Measurements from ENCODE around the gene TMEM154. TPM values are rescaled to one million over a fixed set of nuclear protein-coding genes. Genes with fewer than 3 reads are reported as not detected.

TMEM154 gene, protein sequence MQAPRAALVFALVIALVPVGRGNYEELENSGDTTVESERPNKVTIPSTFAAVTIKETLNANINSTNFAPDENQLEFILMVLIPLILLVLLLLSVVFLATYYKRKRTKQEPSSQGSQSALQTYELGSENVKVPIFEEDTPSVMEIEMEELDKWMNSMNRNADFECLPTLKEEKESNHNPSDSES
- 23.3 and 26.4 TPM in 2 replicates for total RNA-seq (2022)
- percentile 75 among the genes with signal in this experiment for Bru-seq, nascent RNA
- percentile 72 among the genes with signal in this experiment for BruChase-seq, experiment 1, labeled RNA remaining after a 6-hour chase
- BruChase-seq, experiment 2, labeled RNA remaining after a 2-hour chase, result percentile 64 among the genes with signal in this experiment
- long read RNA-seq, full-length matches to known transcripts, result 19 of 26 reads
- long read RNA-seq, partial matches to known transcripts, result 0 of 26 reads
- long read RNA-seq, other reads (novel, unspliced or antisense), result 7 of 26 reads

DNA sequence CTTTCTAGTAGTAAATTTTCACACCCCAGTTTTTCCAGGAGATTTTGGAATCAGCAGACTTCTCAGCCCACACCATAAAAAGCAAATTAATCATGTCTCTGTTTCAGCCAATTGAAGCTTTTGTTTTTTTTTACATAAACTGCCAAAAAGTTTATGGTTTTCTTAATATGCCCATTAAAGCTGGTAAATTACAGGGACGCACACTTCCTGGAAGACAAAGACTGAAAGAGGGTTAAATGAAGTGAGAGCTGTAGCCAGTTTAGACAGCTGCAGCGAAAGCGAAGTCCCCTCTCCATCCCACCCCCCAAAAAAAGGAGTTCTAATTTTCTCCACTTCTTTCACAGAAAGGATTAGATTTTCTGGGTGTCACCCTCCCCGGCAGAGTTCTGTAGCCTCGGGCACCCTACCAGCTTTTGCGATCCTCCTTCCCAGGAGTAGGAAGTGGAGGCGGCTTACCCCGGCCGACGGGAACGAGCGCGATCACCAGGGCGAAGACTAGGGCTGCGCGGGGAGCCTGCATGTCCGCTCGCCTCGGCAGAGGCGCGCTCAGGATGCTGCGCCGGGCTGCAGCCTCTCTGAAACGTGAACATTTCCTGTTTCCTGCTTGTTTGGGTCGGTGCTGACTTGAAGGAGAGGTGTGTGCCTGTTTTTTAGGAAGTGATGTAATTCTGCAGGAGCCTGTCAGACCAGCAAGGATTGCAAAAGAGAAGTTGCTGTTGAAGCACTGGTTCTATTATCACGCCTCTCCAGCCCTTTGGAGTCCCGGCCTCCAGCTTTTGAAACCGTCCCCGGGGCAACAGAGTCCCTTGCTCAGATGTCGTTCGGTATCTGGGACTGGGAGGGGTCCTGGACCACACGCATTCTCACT is at the start of gene TMEM154:
TSS of gene TMEM154 (minus strand) at position 584 of the 868 bp plus-strand sequence. CDS start at position 520, 64 bp downstream.
- intact Hi-C loops (cut with micrococcal nuclease; ENCODE audit: unreplicated experiment), result loop anchor here (5.0 kb wide), 1 partner anchor 58 kb away; no protein-coding TSS in a partner anchor

DNA sequence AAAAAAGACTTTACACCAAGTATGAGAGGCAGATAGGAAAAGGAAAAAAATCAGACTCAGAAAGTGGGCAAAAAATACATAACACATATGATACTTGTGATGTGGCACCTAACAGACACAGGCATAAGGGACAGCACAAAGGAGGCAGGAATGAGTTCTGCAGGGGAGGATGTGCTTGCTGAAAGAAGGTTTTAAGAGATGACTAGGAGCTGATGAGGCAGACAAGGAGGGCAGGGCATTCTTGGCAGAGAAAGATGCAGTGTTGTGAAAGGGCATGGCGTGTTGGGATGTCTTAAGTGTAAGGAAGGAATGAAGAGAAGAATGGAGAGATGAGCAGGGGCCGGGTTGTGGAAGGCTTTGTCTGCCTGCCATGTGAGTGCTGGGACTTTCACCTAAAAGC is 49.7 kb upstream of the TMEM154 start:
- CTCF ChIA-PET, result no interaction called here
- peaks cover 2% of the 10 kb centered on the region for H3K4me1 Mint-ChIP-seq (ENCODE audit: low read depth, unreplicated experiment)
- BruUV-seq (replicated peaks), result no TSS peak
- H3K9me3 Mint-ChIP-seq (ENCODE audit: low read depth, unreplicated experiment), result no peaks in the 10 kb centered on the region
- H3K27me3 Mint-ChIP-seq (ENCODE audit: unreplicated experiment), result no peaks in the 10 kb centered on the region
- intact Hi-C loops (cut with micrococcal nuclease; ENCODE audit: unreplicated experiment), result no loop called here
- H3K27ac Mint-ChIP-seq (ENCODE audit: unreplicated experiment), result no peak overlapping the region
- TF ChIP-seq, protein P1, sequence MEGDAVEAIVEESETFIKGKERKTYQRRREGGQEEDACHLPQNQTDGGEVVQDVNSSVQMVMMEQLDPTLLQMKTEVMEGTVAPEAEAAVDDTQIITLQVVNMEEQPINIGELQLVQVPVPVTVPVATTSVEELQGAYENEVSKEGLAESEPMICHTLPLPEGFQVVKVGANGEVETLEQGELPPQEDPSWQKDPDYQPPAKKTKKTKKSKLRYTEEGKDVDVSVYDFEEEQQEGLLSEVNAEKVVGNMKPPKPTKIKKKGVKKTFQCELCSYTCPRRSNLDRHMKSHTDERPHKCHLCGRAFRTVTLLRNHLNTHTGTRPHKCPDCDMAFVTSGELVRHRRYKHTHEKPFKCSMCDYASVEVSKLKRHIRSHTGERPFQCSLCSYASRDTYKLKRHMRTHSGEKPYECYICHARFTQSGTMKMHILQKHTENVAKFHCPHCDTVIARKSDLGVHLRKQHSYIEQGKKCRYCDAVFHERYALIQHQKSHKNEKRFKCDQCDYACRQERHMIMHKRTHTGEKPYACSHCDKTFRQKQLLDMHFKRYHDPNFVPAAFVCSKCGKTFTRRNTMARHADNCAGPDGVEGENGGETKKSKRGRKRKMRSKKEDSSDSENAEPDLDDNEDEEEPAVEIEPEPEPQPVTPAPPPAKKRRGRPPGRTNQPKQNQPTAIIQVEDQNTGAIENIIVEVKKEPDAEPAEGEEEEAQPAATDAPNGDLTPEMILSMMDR (IDR thresholded peaks at IDR 0.05; ENCODE audit: unreplicated experiment), result no peak
- H3K36me3 Mint-ChIP-seq (ENCODE audit: insufficient read depth, unreplicated experiment), result no peaks in the 10 kb centered on the region
- no peak for DNase-seq
- no peak overlapping the region for H3K4me3 Mint-ChIP-seq (ENCODE audit: low read depth, unreplicated experiment)

More for the DNA sequence above, at the start of gene TMEM154:
- H3K36me3 Mint-ChIP-seq (ENCODE audit: insufficient read depth, unreplicated experiment), result peaks cover 12% of the 10 kb centered on the region
- peaks cover 28% of the 10 kb centered on the region for H3K4me1 Mint-ChIP-seq (ENCODE audit: low read depth, unreplicated experiment)
- H3K4me3 Mint-ChIP-seq (ENCODE audit: low read depth, unreplicated experiment), result peak within 1 kb of the TSS; percentile 76
- TF ChIP-seq, protein P1 (IDR thresholded peaks at IDR 0.05; ENCODE audit: unreplicated experiment), result no peak
- H3K27me3 Mint-ChIP-seq (ENCODE audit: unreplicated experiment), result no peaks in the 10 kb centered on the region
- BruUV-seq (replicated peaks), result no TSS peak
- H3K9me3 Mint-ChIP-seq (ENCODE audit: low read depth, unreplicated experiment), result no peaks in the 10 kb centered on the region
- DNase-seq, result peak; percentile 49
- CTCF ChIA-PET, result interaction anchor here (0.7 to 1.1 kb wide), 2 partner anchors 30 to 281 kb away, joined by 3 to 9 read pairs; no protein-coding TSS in a partner anchor
- peak within 1 kb of the TSS; percentile 91 for H3K27ac Mint-ChIP-seq (ENCODE audit: unreplicated experiment)

DNA sequence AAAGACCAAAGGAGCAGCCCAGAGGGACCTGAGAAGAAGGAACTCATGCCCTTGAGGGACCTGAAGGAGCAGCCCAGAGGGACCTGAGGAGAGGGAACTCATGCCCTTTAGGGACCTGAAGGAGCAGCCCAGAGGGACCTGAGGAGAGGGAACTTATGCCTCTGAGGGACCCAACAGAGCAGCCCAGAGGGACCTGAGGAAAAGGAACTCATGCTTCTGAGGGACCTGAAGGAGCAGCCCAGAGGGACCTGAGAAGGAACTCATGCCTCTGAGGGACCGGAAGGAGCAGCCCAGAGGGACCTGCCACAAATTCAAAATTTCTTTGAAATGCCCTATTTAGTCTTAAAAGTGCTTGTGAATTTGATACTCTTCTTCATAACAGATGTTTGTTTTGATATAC is 48.5 kb upstream of the TMEM154 start:
- CTCF ChIA-PET, result interaction anchor here (1.2 kb wide), 1 partner anchor 55 kb away, joined by 7 read pairs; no protein-coding TSS in a partner anchor
- H3K27ac Mint-ChIP-seq (ENCODE audit: unreplicated experiment), result no peak overlapping the region
- no peak for DNase-seq
- TF ChIP-seq, protein P1 (IDR thresholded peaks at IDR 0.05; ENCODE audit: unreplicated experiment), result no peak
- H3K4me3 Mint-ChIP-seq (ENCODE audit: low read depth, unreplicated experiment), result no peak overlapping the region
- no peaks in the 10 kb centered on the region for H3K9me3 Mint-ChIP-seq (ENCODE audit: low read depth, unreplicated experiment)
- BruUV-seq (replicated peaks), result no TSS peak
- intact Hi-C loops (cut with micrococcal nuclease; ENCODE audit: unreplicated experiment), result no loop called here
- H3K36me3 Mint-ChIP-seq (ENCODE audit: insufficient read depth, unreplicated experiment), result no peaks in the 10 kb centered on the region
- H3K27me3 Mint-ChIP-seq (ENCODE audit: unreplicated experiment), result no peaks in the 10 kb centered on the region
- no peaks in the 10 kb centered on the region for H3K4me1 Mint-ChIP-seq (ENCODE audit: low read depth, unreplicated experiment)

DNA sequence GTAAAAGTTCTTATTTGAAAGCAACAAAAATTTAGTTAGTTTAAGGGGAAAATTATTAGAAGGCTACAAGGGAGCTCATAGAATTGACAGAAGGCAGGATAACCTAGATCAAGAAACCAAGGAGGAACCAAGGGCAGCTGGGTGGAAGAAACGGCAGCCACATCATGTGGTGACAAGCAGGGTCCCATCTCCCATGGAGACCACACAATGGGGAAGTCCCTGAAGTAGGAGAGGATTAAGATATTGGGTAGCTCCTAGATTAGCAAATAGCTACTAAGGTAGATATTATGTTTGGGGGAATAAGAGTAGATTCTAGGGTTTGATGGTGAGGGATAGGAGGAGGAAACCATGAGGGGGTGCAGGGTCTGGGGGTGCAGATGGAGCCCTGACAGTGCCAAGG is 48.0 kb upstream of the TMEM154 start:
- Mint-ChIP-seq H3K9me3 (ENCODE audit: low read depth, unreplicated experiment) (no peaks in the 10 kb centered on the region), H3K36me3 (ENCODE audit: insufficient read depth, unreplicated experiment) (no peaks in the 10 kb centered on the region), H3K4me1 (ENCODE audit: low read depth, unreplicated experiment) (no peaks in the 10 kb centered on the region), H3K27ac (ENCODE audit: unreplicated experiment) (no peak overlapping the region), H3K4me3 (ENCODE audit: low read depth, unreplicated experiment) (no peak overlapping the region), H3K27me3 (ENCODE audit: unreplicated experiment) (no peaks in the 10 kb centered on the region)
- no TSS peak for BruUV-seq (replicated peaks)
- TF ChIP-seq, protein P1 (IDR thresholded peaks at IDR 0.05; ENCODE audit: unreplicated experiment), result no peak
- intact Hi-C loops (cut with micrococcal nuclease; ENCODE audit: unreplicated experiment), result no loop called here
- CTCF ChIA-PET, result interaction anchor here (1.2 kb wide), 1 partner anchor 55 kb away, joined by 7 read pairs; no protein-coding TSS in a partner anchor
- no peak for DNase-seq

Data from Calu3 (cell line).